ENCODE data around the gene PROKR2.

PROKR2 gene

GRCh38 chr20:5316188-5317158, at the start of gene PROKR2:
TSS of gene PROKR2 (minus strand) at chr20:5316954. CDS start at chr20:5314369, 2,585 bp downstream.
- no peaks in the 10 kb centered on the region for H3K79me2 ChIP-seq (ENCODE audit: insufficient read depth, low read length)
- TF ChIP-seq EZH2phosphoT487 (conservative IDR thresholded peaks at IDR 0.05; ENCODE audit: low read length), result no peak
- no peak for TF ChIP-seq CTCF (IDR thresholded peaks at IDR 0.05; ENCODE audit: insufficient read depth, low read length, poor library complexity, severe bottlenecking)
- H3K9ac ChIP-seq (ENCODE audit: low read length), result no peak within 1 kb of the TSS
- no peak within 1 kb of the TSS for H3K27ac ChIP-seq (ENCODE audit: low read depth, low read length)
- no peaks in the 10 kb centered on the region for H3K27me3 ChIP-seq (ENCODE audit: low read length)
- H3K9me2 ChIP-seq (replicated peaks; ENCODE audit: insufficient read depth, low read length), result no peaks in the 10 kb centered on the region
- H3K9me3 ChIP-seq (ENCODE audit: insufficient read depth, low read length), result no peaks in the 10 kb centered on the region
- H3K4me3 ChIP-seq (ENCODE audit: insufficient read depth, low read length, poor library complexity, severe bottlenecking), result no peak within 1 kb of the TSS
- H2AFZ ChIP-seq (ENCODE audit: low read depth, low read length, severe bottlenecking), result no peak within 1 kb of the TSS
- no peaks in the 10 kb centered on the region for H4K20me1 ChIP-seq (ENCODE audit: low read depth, low read length)
- no peak within 1 kb of the TSS for H3K4me2 ChIP-seq (ENCODE audit: low read depth, low read length, poor library complexity, severe bottlenecking)
- H3K36me3 ChIP-seq (ENCODE audit: low read length), result no peaks in the 10 kb centered on the region
- no peaks in the 10 kb centered on the region for H3F3A ChIP-seq (ENCODE audit: insufficient read depth)

- no peaks in the 10 kb centered on the region for H3F3A ChIP-seq (ENCODE audit: insufficient read depth)
- no peak overlapping the region for H3K27ac ChIP-seq (ENCODE audit: low read depth, low read length)
- no peak overlapping the region for H3K4me3 ChIP-seq (ENCODE audit: insufficient read depth, low read length, poor library complexity, severe bottlenecking)
- no peak overlapping the region for H3K4me2 ChIP-seq (ENCODE audit: low read depth, low read length, poor library complexity, severe bottlenecking)
- no peaks in the 10 kb centered on the region for H3K36me3 ChIP-seq (ENCODE audit: low read length)
- H3K27me3 ChIP-seq (ENCODE audit: low read length), result no peaks in the 10 kb centered on the region
- no peak overlapping the region for H3K9ac ChIP-seq (ENCODE audit: low read length)
- H4K20me1 ChIP-seq (ENCODE audit: low read depth, low read length), result no peaks in the 10 kb centered on the region
- no peaks in the 10 kb centered on the region for H3K79me2 ChIP-seq (ENCODE audit: insufficient read depth, low read length)
- no peaks in the 10 kb centered on the region for H3K9me3 ChIP-seq (ENCODE audit: insufficient read depth, low read length)
- no peaks in the 10 kb centered on the region for H3K9me2 ChIP-seq (replicated peaks; ENCODE audit: insufficient read depth, low read length)
- H2AFZ ChIP-seq (ENCODE audit: low read depth, low read length, severe bottlenecking), result no peak overlapping the region
- no peak for TF ChIP-seq EZH2phosphoT487 (conservative IDR thresholded peaks at IDR 0.05; ENCODE audit: low read length)
- no peak for TF ChIP-seq CTCF (IDR thresholded peaks at IDR 0.05; ENCODE audit: insufficient read depth, low read length, poor library complexity, severe bottlenecking)
Measured at GRCh38 chr20:5364997-5365597, 48.3 kb upstream of the PROKR2 start.

- H3K27ac ChIP-seq (ENCODE audit: low read depth, low read length), result no peak overlapping the region
- H3K9ac ChIP-seq (ENCODE audit: low read length), result no peak overlapping the region
- no peak overlapping the region for H2AFZ ChIP-seq (ENCODE audit: low read depth, low read length, severe bottlenecking)
Measured at GRCh38 chr20:5364136-5364821, 47.5 kb upstream of the PROKR2 start.

More at GRCh38 chr20:5364136-5364821, 47.5 kb upstream of the PROKR2 start:
- Histone ChIP-seq H3K9me2 (replicated peaks; ENCODE audit: insufficient read depth, low read length) (no peaks in the 10 kb centered on the region), H3K27me3 (ENCODE audit: low read length) (no peaks in the 10 kb centered on the region), H4K20me1 (ENCODE audit: low read depth, low read length) (no peaks in the 10 kb centered on the region), H3F3A (ENCODE audit: insufficient read depth) (no peaks in the 10 kb centered on the region), H3K79me2 (ENCODE audit: insufficient read depth, low read length) (no peaks in the 10 kb centered on the region), H3K4me3 (ENCODE audit: insufficient read depth, low read length, poor library complexity, severe bottlenecking) (no peak overlapping the region), H3K4me2 (ENCODE audit: low read depth, low read length, poor library complexity, severe bottlenecking) (no peak overlapping the region), H3K9me3 (ENCODE audit: insufficient read depth, low read length) (no peaks in the 10 kb centered on the region), H3K36me3 (ENCODE audit: low read length) (no peaks in the 10 kb centered on the region)
- TF ChIP-seq CTCF (IDR thresholded peaks at IDR 0.05; ENCODE audit: insufficient read depth, low read length, poor library complexity, severe bottlenecking) (no peak), EZH2phosphoT487 (conservative IDR thresholded peaks at IDR 0.05; ENCODE audit: low read length) (no peak)
